ENCODE results near the gene SVEP1. TPM values are rescaled to one million over a fixed set of nuclear protein-coding genes. Genes with fewer than 3 reads are reported as not detected.

The SVEP1 gene
- total RNA-seq, 1 experiment from 2014 or later: 0.04 TPM

DNA sequence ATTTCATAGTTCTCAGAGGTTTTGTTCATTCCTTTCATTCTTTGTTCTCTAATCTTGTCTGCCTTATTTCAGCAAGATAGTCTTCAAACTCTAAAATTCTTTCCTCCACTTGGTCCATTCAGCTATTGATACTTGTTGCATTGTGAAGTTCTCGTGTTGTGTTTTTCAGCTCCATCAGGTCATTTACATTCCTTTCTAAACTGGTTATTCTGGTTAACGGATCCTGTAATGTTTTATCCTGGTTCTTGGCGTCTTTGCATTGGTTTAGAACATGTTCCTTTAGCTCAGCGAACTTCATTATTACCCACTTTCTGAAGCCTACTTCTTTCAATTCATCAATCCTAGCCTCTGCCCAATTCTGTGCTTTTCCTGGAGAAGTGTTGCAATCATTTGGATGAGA lies 196.8 kb downstream of the SVEP1 start:
- Histone ChIP-seq H3F3A (ENCODE audit: low read length, unreplicated experiment) (no peaks in the 10 kb centered on the region), H2AFZ (ENCODE audit: low read length) (no peak overlapping the region), H3K4me3 (ENCODE audit: low read length) (no peak overlapping the region), H3K9me2 (replicated peaks; ENCODE audit: low read length) (no peaks in the 10 kb centered on the region), H3K79me2 (ENCODE audit: low read length) (no peaks in the 10 kb centered on the region), H4K20me1 (ENCODE audit: low read length) (no peaks in the 10 kb centered on the region), H3K27ac (ENCODE audit: low read length) (no peak overlapping the region), H3K36me3 (ENCODE audit: low read depth, low read length) (no peaks in the 10 kb centered on the region), H3K9ac (ENCODE audit: low read length) (no peak overlapping the region), H3K9me3 (ENCODE audit: low read length) (no peaks in the 10 kb centered on the region), H3K4me2 (ENCODE audit: low read length) (no peak overlapping the region), H3K4me1 (ENCODE audit: insufficient read depth, low read length) (no peaks in the 10 kb centered on the region), H3K27me3 (ENCODE audit: low read length) (peaks cover 9% of the 10 kb centered on the region; the same call in 1 of the 2 replicates)
- BruUV-seq (replicated peaks): no TSS peak
- TF ChIP-seq EZH2 (IDR thresholded peaks at IDR 0.05; ENCODE audit: low read length, unreplicated experiment) (no peak), EZH2phosphoT487 (IDR thresholded peaks at IDR 0.05; ENCODE audit: borderline replicate concordance, low read length) (no peak)
- TF ChIP-seq, protein P1, sequence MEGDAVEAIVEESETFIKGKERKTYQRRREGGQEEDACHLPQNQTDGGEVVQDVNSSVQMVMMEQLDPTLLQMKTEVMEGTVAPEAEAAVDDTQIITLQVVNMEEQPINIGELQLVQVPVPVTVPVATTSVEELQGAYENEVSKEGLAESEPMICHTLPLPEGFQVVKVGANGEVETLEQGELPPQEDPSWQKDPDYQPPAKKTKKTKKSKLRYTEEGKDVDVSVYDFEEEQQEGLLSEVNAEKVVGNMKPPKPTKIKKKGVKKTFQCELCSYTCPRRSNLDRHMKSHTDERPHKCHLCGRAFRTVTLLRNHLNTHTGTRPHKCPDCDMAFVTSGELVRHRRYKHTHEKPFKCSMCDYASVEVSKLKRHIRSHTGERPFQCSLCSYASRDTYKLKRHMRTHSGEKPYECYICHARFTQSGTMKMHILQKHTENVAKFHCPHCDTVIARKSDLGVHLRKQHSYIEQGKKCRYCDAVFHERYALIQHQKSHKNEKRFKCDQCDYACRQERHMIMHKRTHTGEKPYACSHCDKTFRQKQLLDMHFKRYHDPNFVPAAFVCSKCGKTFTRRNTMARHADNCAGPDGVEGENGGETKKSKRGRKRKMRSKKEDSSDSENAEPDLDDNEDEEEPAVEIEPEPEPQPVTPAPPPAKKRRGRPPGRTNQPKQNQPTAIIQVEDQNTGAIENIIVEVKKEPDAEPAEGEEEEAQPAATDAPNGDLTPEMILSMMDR (conservative IDR thresholded peaks at IDR 0.05; ENCODE audit: low read depth, low read length): no peak
- CTCF ChIA-PET: no interaction called here
- no peak for DNase-seq
- POLR2A ChIA-PET (ENCODE audit: unreplicated experiment): no interaction called here
- no peak for ATAC-seq
- intact Hi-C loops (cut with micrococcal nuclease): no loop called here

DNA sequence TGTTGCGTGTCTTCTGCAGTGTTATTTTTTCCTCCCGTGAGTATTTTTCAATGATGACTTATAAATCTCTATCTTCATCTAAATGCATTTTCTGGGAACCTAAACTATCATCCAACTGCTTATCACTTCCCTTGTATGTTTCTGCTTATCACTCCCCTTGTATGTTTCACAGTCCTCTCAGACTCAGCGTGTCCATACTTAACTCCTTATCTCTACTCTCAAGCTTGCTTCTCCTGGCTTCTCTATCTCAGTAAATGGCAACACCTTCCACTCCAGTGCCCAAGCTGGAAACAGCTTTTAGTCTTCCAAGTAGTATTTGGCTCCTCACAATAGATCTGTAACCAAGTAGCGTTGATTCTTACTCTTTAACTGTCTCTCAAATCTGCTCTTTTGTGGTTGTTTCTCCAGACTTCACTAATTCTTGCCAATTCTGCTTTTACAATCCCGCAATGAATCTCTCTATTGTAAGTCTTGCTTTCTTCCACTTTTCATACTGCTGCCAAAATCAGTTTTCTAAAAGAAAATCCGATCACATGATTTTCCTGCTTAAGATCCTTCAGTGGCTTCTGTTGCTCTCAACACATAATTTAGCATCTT lies 208.0 kb downstream of the SVEP1 start:
- no peaks in the 10 kb centered on the region for H3F3A ChIP-seq (ENCODE audit: low read length, unreplicated experiment)
- H3K9me3 ChIP-seq (ENCODE audit: low read length): no peaks in the 10 kb centered on the region
- ATAC-seq (no peak), DNase-seq (no peak)
- intact Hi-C loops (cut with micrococcal nuclease): no loop called here
- no peak overlapping the region for H3K27ac ChIP-seq (ENCODE audit: low read length)
- H3K4me3 ChIP-seq (ENCODE audit: low read length): no peak overlapping the region
- H4K20me1 ChIP-seq (ENCODE audit: low read length): no peaks in the 10 kb centered on the region
- no peak overlapping the region for H3K9ac ChIP-seq (ENCODE audit: low read length)
- no peak for TF ChIP-seq EZH2phosphoT487 (IDR thresholded peaks at IDR 0.05; ENCODE audit: borderline replicate concordance, low read length)
- H3K27me3 ChIP-seq (ENCODE audit: low read length): no peaks in the 10 kb centered on the region; the same call in 1 of the 2 replicates
- POLR2A ChIA-PET (ENCODE audit: unreplicated experiment): no interaction called here
- no peaks in the 10 kb centered on the region for H3K9me2 ChIP-seq (replicated peaks; ENCODE audit: low read length)
- H3K79me2 ChIP-seq (ENCODE audit: low read length): no peaks in the 10 kb centered on the region
- no peak overlapping the region for H3K4me2 ChIP-seq (ENCODE audit: low read length)
- no peaks in the 10 kb centered on the region for H3K36me3 ChIP-seq (ENCODE audit: low read depth, low read length)
- H3K4me1 ChIP-seq (ENCODE audit: insufficient read depth, low read length): peaks cover 14% of the 10 kb centered on the region
- no peak overlapping the region for H2AFZ ChIP-seq (ENCODE audit: low read length)
- no TSS peak for BruUV-seq (replicated peaks)
- CTCF ChIA-PET: no interaction called here

DNA sequence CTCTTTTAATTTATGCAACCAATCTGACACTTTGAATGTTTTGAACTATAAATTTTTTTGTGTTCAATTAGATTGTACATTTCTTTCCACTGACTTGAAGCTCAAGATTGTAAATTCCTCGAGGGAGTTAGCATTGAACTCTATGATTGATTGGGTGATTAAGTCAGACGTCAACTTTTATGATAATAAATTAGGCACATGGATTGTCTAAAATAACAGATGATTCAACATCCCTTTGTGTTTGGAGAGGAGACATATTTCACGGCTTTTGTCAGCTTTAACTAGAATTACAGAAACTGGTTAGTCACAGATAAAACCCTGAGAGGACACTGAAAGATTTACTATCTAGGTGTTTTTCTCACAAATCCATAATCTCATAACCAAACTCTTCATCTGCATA lies 209.2 kb downstream of the SVEP1 start:
- peak; percentile 20; the same call in 1 of the 2 replicates for ATAC-seq
- Histone ChIP-seq H3K27ac (ENCODE audit: low read length) (no peak overlapping the region), H4K20me1 (ENCODE audit: low read length) (no peaks in the 10 kb centered on the region)

More for the DNA sequence above, 209.2 kb downstream of the SVEP1 start:
- H3K9ac ChIP-seq (ENCODE audit: low read length): no peak overlapping the region
- no peaks in the 10 kb centered on the region for H3F3A ChIP-seq (ENCODE audit: low read length, unreplicated experiment)
- ChIA-PET CTCF (no interaction called here), POLR2A (ENCODE audit: unreplicated experiment) (no interaction called here)
- H3K4me2 ChIP-seq (ENCODE audit: low read length): no peak overlapping the region
- no peak for TF ChIP-seq EZH2phosphoT487 (IDR thresholded peaks at IDR 0.05; ENCODE audit: borderline replicate concordance, low read length)
- TF ChIP-seq EZH2 (IDR thresholded peaks at IDR 0.05; ENCODE audit: low read length, unreplicated experiment): no peak
- TF ChIP-seq, protein P1 (conservative IDR thresholded peaks at IDR 0.05; ENCODE audit: low read depth, low read length): no peak
- no TSS peak for BruUV-seq (replicated peaks)
- no peak overlapping the region for H2AFZ ChIP-seq (ENCODE audit: low read length)
- H3K27me3 ChIP-seq (ENCODE audit: low read length): no peaks in the 10 kb centered on the region; the same call in 1 of the 2 replicates
- H3K9me2 ChIP-seq (replicated peaks; ENCODE audit: low read length): no peaks in the 10 kb centered on the region
- peaks cover 15% of the 10 kb centered on the region for H3K4me1 ChIP-seq (ENCODE audit: insufficient read depth, low read length)
- DNase-seq: peak; percentile 49
- H3K4me3 ChIP-seq (ENCODE audit: low read length): no peak overlapping the region
- no peaks in the 10 kb centered on the region for H3K79me2 ChIP-seq (ENCODE audit: low read length)
- H3K9me3 ChIP-seq (ENCODE audit: low read length): no peaks in the 10 kb centered on the region
- no peaks in the 10 kb centered on the region for H3K36me3 ChIP-seq (ENCODE audit: low read depth, low read length)
- intact Hi-C loops (cut with micrococcal nuclease): no loop called here
